Tibial nerve (tissue), 4 donors: Measurements from ENCODE around the gene GABARAPL2. TPM values are rescaled to one million over a fixed set of nuclear protein-coding genes. Genes with fewer than 3 reads are reported as not detected.
A peak's percentile ranks its signal among the peaks of the same experiment; 100 is the strongest.
"Not testable (repeated sequence)": the region's sequence is repeated elsewhere in the genome, so short reads cannot be mapped to it uniquely, and the experiment has no call there.

Experiments used
- DNase-seq, 2 donors: peaks; one replicate each; pipeline ENCODE4 v3.0.0-alpha.2; 2019; ENCODE audit warnings: low spot score in 2 of 2
- H3K27ac ChIP-seq, 4 donors: fragments of 200-600 bp; sonication (generic) in 3 of 4; one replicate each; pipeline ENCODE4 v1.5.1; 2017 to 2019; ENCODE audit warnings: mild to moderate bottlenecking in 1 of 4
- H3K27me3 ChIP-seq, 2 donors: fragments of 200-600 bp; sonication (generic) in 1 of 2; one replicate each; pipeline versions ENCODE4 v1.5.1 to v1.6.0; 2017 to 2019
- H3K36me3 ChIP-seq, 3 donors: fragments of 200-600 bp; sonication (generic); one replicate each; pipeline ENCODE4 v1.5.1; 2018 to 2019
- H3K4me1 ChIP-seq, 4 donors: fragments of 200-600 bp; sonication (generic) in 3 of 4; one replicate each; pipeline ENCODE4 v1.5.1; 2017 to 2019
- H3K4me3 ChIP-seq, 4 donors: fragments of 200-600 bp; sonication (generic) in 3 of 4; one replicate each; pipeline ENCODE4 v1.5.1; 2017 to 2019; ENCODE audit warnings: mild to moderate bottlenecking in 1 of 4, moderate library complexity in 1 of 4
- H3K9me3 ChIP-seq, 4 donors: fragments of 200-600 bp; sonication (generic) in 3 of 4; one replicate each; pipeline ENCODE4 v1.5.1; 2017 to 2019
- EP300 ChIP-seq, 2 donors: sonication (generic); formaldehyde crosslinking; IDR thresholded peaks; one replicate each; pipeline ENCODE4 v1.6.1; 2017; ENCODE audit warnings: antibody characterized with exemption in 2 of 2, mild to moderate bottlenecking in 1 of 2
- POLR2A ChIP-seq, 2 donors: fragments of 450-650 bp; IDR thresholded peaks; one replicate each; pipeline ENCODE4 v1.6.1; 2017; ENCODE audit warnings: antibody characterized with exemption in 2 of 2, mild to moderate bottlenecking in 2 of 2, moderate library complexity in 2 of 2
- WGBS, 2 donors: methylation state at CpG; one replicate each; pipeline ENCODE4 v1.1.5; 2018; 5-methylcytosine and 5-hydroxymethylcytosine counted together
- total RNA-seq, 4 donors: library from RNA; depleted of rRNA; stranded (reverse); fragments of >200 nt; gene quantifications; one replicate each; pipeline ENCODE4 v1.1.0, GENCODE V29; 2016
- TF ChIP-seq, protein P1 (sequence below), 5 experiments: fragments of 200-600 bp in 3 of 5; fragments of 450-650 bp in 2 of 5; sonication (generic) in 3 of 5; IDR thresholded peaks; one replicate each; pipeline ENCODE4 v1.5.1; 2016 to 2019; ENCODE audit warnings: antibody characterized with exemption in 5 of 5, mild to moderate bottlenecking in 3 of 5, moderate library complexity in 2 of 5

The GABARAPL2 gene
- total RNA-seq, 4 donors from 2014 or later, result 93.1 to 135 (median 104) TPM

GRCh38 chr16:75589306-75589705 lies 23.1 kb downstream of the GABARAPL2 start:
- 20 to 45% methylated on average over 3 of the region's 3 CpGs for WGBS, 2 donors
- no peak overlapping the region for H3K4me3 ChIP-seq
- TF ChIP-seq, protein P1, sequence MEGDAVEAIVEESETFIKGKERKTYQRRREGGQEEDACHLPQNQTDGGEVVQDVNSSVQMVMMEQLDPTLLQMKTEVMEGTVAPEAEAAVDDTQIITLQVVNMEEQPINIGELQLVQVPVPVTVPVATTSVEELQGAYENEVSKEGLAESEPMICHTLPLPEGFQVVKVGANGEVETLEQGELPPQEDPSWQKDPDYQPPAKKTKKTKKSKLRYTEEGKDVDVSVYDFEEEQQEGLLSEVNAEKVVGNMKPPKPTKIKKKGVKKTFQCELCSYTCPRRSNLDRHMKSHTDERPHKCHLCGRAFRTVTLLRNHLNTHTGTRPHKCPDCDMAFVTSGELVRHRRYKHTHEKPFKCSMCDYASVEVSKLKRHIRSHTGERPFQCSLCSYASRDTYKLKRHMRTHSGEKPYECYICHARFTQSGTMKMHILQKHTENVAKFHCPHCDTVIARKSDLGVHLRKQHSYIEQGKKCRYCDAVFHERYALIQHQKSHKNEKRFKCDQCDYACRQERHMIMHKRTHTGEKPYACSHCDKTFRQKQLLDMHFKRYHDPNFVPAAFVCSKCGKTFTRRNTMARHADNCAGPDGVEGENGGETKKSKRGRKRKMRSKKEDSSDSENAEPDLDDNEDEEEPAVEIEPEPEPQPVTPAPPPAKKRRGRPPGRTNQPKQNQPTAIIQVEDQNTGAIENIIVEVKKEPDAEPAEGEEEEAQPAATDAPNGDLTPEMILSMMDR (IDR thresholded peaks at IDR 0.05), result no peak
- TF ChIP-seq POLR2A (IDR thresholded peaks at IDR 0.05), result no peak
- no peak for TF ChIP-seq EP300 (IDR thresholded peaks at IDR 0.05)
- H3K27ac ChIP-seq, result peak overlapping the region in 3 of 4 donors; percentile 29 to 51 (median 43)
- peaks cover 0 to 6% (median 0%) of the 10 kb centered on the region in 3 donors for H3K36me3 ChIP-seq
- H3K27me3 ChIP-seq, result no peaks in the 10 kb centered on the region
- H3K4me1 ChIP-seq, result peaks cover 0 to 22% (median 6%) of the 10 kb centered on the region in 4 donors
- no peaks in the 10 kb centered on the region for H3K9me3 ChIP-seq
- no peak for DNase-seq

- H3K4me3 ChIP-seq, result no peak overlapping the region
- DNase-seq, result peak in 1 of 2 donors; percentile 28
- H3K4me1 ChIP-seq, result peaks cover 0 to 22% (median 6%) of the 10 kb centered on the region in 4 donors
- TF ChIP-seq EP300 (IDR thresholded peaks at IDR 0.05) (no peak), POLR2A (IDR thresholded peaks at IDR 0.05) (no peak)
- TF ChIP-seq, protein P1 (IDR thresholded peaks at IDR 0.05), result no peak
- no peaks in the 10 kb centered on the region for H3K9me3 ChIP-seq
- H3K27me3 ChIP-seq, result no peaks in the 10 kb centered on the region
- peaks cover 0 to 8% (median 0%) of the 10 kb centered on the region in 3 donors for H3K36me3 ChIP-seq
- peak overlapping the region in 2 of 4 donors; percentile 63 to 80 for H3K27ac ChIP-seq
- 26 to 32% methylated on average over 8 of the region's 8 CpGs for WGBS, 2 donors
Observed at GRCh38 chr16:75590920-75591843, 25.0 kb downstream of the GABARAPL2 start.

GRCh38 chr16:75591927-75592326 lies 25.7 kb downstream of the GABARAPL2 start:
- H3K4me1 ChIP-seq, result peaks cover 0 to 22% (median 6%) of the 10 kb centered on the region in 4 donors
- 41 to 44% methylated on average over 9 of the region's 9 CpGs for WGBS, 2 donors
- not testable (repeated sequence) for H3K4me3 ChIP-seq

DNA sequence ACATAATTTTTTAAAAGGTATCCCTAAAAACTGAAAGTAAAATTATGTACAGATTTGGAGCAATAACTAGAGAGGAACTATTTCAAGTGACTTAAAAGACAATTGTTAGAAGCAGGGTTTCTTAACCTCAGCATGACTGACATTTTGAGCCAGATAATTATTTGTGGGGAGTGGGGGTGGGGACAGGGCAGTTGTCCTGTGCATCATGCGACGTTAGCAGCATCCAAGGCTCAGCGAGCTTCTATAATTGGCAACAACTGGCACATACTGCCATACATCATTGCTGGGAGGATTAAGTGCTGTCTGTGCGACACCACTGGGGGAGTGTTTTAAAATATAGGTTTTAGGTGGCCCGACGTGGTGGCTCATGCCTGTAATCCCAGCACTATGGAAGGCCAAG lies 27.1 kb downstream of the GABARAPL2 start:
- peaks cover 0 to 22% (median 6%) of the 10 kb centered on the region in 4 donors for H3K4me1 ChIP-seq
- no peaks in the 10 kb centered on the region for H3K27me3 ChIP-seq
- H3K36me3 ChIP-seq, result peaks cover 0 to 26% (median 0%) of the 10 kb centered on the region in 3 donors
- no peak overlapping the region for H3K4me3 ChIP-seq
- no peak for DNase-seq
- no peaks in the 10 kb centered on the region for H3K9me3 ChIP-seq
- 77 to 83% methylated on average over 6 of the region's 6 CpGs for WGBS, 2 donors
- no peak for TF ChIP-seq POLR2A (IDR thresholded peaks at IDR 0.05)
- no peak for TF ChIP-seq EP300 (IDR thresholded peaks at IDR 0.05)
- TF ChIP-seq, protein P1 (IDR thresholded peaks at IDR 0.05), result no peak
- no peak overlapping the region for H3K27ac ChIP-seq

More at GRCh38 chr16:75591927-75592326, 25.7 kb downstream of the GABARAPL2 start:
- not testable (repeated sequence) for H3K9me3 ChIP-seq, H3K27me3 ChIP-seq, DNase-seq, H3K27ac ChIP-seq
- H3K36me3 ChIP-seq, result peaks cover 0 to 12% (median 0%) of the 10 kb centered on the region in 3 donors

GRCh38 chr16:75593825-75594820 lies 27.9 kb downstream of the GABARAPL2 start:
- Histone ChIP-seq H3K9me3 (no peaks in the 10 kb centered on the region), H3K27me3 (no peaks in the 10 kb centered on the region), H3K4me1 (peaks cover 0 to 22% (median 6%) of the 10 kb centered on the region in 4 donors), H3K4me3 (no peak overlapping the region), H3K36me3 (peaks cover 0 to 34% (median under 1%) of the 10 kb centered on the region in 3 donors), H3K27ac (peak overlapping the region in 1 of 4 donors; percentile 13)
- no peak for DNase-seq
- 76% methylated on average over 17 of the region's 17 CpGs for WGBS, 2 donors
- TF ChIP-seq, protein P1 (IDR thresholded peaks at IDR 0.05), result no peak
- TF ChIP-seq EP300 (IDR thresholded peaks at IDR 0.05), result no peak
- TF ChIP-seq POLR2A (IDR thresholded peaks at IDR 0.05), result no peak
